A673 (cell line): Measurements from ENCODE around the gene FTCD.

Source experiments
- CTCF ChIP-seq: fragments of 300-800, 200-600 bp; sonication (generic); conservative IDR thresholded peaks from 2 replicates; pipeline ENCODE4 v1.5.1; 2017; ENCODE audit warnings: low read depth, mild to moderate bottlenecking, antibody characterized with exemption, low read length, moderate library complexity, mixed read lengths
- EZH2 ChIP-seq: fragments of 200-600 bp; sonication (generic); IDR thresholded peaks from 2 replicates; pipeline ENCODE4 v1.6.1; 2017; ENCODE audit warnings: borderline replicate concordance, low read depth, mild to moderate bottlenecking, mixed read lengths, antibody characterized with exemption, low read length; ENCODE audit not compliant: poor library complexity, severe bottlenecking

GRCh38 chr21:46110499-46111192, 44.7 kb downstream of the FTCD start:
- no peak for TF ChIP-seq EZH2
- no peak for TF ChIP-seq CTCF
